NOMO-1 treated with DMSO at 0.1 percent for 48 hours (cell line): ENCODE results near the gene C1orf87.
A peak's percentile ranks its signal among the peaks of the same experiment; 100 is the strongest.

Experiments
- DNase-seq: peaks from one replicate; lab custom pipeline; 2025; ENCODE audit not compliant: unreplicated experiment; lab: John Stamatoyannopoulos, UW

C1orf87 gene

DNA sequence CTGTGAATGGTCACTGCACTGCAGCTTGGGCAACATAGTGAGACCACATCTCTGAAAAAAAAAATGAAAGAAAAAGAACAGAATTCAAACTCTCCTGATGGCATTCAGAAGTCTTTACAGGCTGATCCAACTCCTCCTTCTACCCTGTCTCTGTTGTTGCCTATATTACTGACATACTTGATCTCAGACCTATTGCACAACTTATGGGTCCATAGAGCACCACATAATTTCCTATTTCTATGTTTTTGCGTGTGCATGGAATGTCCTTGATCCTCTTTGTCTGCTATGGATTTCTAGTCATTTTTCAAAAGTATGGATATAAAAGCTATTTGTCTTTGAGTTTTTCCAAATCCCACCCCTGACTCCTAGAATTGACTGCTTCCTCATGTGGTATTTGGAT, 124.6 kb downstream of the C1orf87 start:
- no peak for DNase-seq

DNA sequence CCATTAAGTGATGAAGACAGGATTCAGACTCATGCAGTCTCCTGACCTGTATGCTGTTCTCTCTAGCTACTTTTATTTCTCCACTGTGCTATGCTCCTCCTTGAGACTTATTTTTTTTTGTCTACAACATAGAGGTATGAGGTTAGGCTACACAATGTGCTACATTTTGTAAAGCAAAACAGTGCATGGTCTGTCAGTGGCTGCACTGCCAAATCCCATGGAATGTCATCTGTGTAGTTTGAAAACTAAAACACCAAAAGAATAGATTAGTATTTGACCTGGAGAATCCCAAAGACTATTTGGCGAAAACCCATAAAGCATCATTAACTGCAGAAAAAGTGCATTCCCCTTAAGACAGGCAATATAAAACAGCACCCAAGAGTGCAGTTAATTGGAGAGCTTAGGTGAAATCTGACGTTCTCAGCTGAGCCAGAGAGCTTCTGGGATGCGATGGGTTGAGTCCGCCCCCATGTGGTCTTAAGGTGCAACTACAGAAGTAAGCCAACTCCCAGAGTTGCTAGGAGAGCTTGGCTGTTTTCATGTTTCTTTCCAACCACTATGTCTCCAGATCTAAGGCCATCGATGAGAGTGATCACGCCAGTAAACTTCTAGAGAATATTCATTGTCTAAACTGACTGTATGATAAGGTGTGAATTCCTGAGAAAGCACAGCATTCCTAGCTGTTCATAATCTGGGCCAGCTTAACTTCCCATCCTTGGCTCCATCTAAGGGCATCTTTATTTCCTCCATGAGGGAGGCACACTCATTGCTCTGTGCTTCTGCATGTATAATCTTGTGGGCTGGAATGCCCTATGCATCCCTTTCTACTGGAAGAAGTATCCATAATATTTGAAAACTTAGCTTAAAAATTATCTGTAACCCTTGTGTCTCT, 126.3 kb downstream of the C1orf87 start:
- DNase-seq = peak; percentile 47

DNA sequence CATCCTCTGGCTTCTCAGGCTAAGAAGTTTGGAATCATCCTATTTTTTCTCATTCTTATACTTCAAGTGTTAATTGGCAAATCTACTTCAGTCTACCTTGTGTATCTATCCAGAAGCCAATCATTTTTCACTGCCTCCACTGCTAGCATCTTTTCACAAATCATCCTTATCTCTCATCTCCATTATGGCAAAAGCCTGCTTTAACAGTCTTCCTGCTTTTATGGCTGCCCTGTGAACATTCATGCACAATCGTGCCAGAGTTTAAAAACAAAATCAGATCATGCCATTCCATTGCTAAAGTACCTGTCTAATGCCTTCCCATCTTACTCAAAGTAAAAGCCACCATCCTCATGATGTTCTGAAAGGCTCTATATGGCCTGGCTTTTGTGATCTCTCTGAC, 127.8 kb downstream of the C1orf87 start:
- DNase-seq = no peak
